Astrocyte (in vitro differentiated cells and primary cell): ENCODE data around the gene PTPRN2. TPM values are rescaled to one million over a fixed set of nuclear protein-coding genes. Genes with fewer than 3 reads are reported as not detected.

Experiments
- DNase-seq: peaks from one replicate; pipeline ENCODE4 v3.0.0-alpha.2; 2010; ENCODE audit warnings: low read depth
- FAIRE-seq: peaks from 2 replicates; lab custom pipeline; 2011; peaks lifted over from hg19 to GRCh38; lab: Jason Lieb, UNC
- H2AFZ ChIP-seq: 2 replicates; pipeline ENCODE4 v1.6.0; 2012; ENCODE audit warnings: low read depth, low read length, inconsistent platforms
- H3K27ac ChIP-seq: 2 replicates; pipeline ENCODE4 v1.5.1; 2011; ENCODE audit warnings: low read depth, low read length, inconsistent platforms
- H3K27me3 ChIP-seq: 2 replicates; pipeline ENCODE4 v1.6.0; 2011; ENCODE audit warnings: low read length, inconsistent platforms; ENCODE audit not compliant: insufficient read depth
- H3K36me3 ChIP-seq: 2 replicates; pipeline ENCODE4 v1.5.1; 2011; ENCODE audit warnings: low read length, inconsistent platforms; ENCODE audit not compliant: insufficient read depth
- H3K4me1 ChIP-seq: 2 replicates; pipeline ENCODE4 v1.5.1; 2011; ENCODE audit warnings: low read length, inconsistent platforms; ENCODE audit not compliant: insufficient read depth
- H3K4me2 ChIP-seq: 2 replicates; pipeline ENCODE4 v1.6.0; 2012; ENCODE audit warnings: low read length, inconsistent platforms
- H3K4me3 ChIP-seq: 2 replicates; pipeline ENCODE4 v1.5.1; 2011; ENCODE audit warnings: low read depth, mild to moderate bottlenecking, low read length, inconsistent platforms; ENCODE audit not compliant: insufficient read depth
- H3K79me2 ChIP-seq: 2 replicates; pipeline ENCODE4 v1.6.0; 2012; ENCODE audit warnings: mild to moderate bottlenecking, low read length, inconsistent platforms; ENCODE audit not compliant: insufficient read depth
- H3K9ac ChIP-seq: 2 replicates; pipeline ENCODE4 v1.6.0; 2012; ENCODE audit warnings: mild to moderate bottlenecking, low read length, inconsistent platforms
- H3K9me3 ChIP-seq: 2 replicates; pipeline ENCODE4 v1.5.1; 2012; ENCODE audit warnings: low read depth, mild to moderate bottlenecking, low read length, inconsistent platforms; ENCODE audit not compliant: insufficient read depth
- H4K20me1 ChIP-seq: 2 replicates; pipeline ENCODE4 v1.6.0; 2012; ENCODE audit warnings: low read length, inconsistent platforms; ENCODE audit not compliant: insufficient read depth
- H3K27ac Mint-ChIP-seq: one replicate; pipeline ENCODE4 v1.8.0; 2021; ENCODE audit warnings: mild to moderate bottlenecking, mixed read lengths; ENCODE audit not compliant: unreplicated experiment
- H3K27me3 Mint-ChIP-seq: one replicate; pipeline ENCODE4 v1.8.0; 2021; ENCODE audit warnings: low read depth, mixed read lengths; ENCODE audit not compliant: unreplicated experiment
- H3K36me3 Mint-ChIP-seq: one replicate; pipeline ENCODE4 v1.8.0; 2021; ENCODE audit warnings: low read depth, mixed read lengths; ENCODE audit not compliant: unreplicated experiment
- H3K4me1 Mint-ChIP-seq: one replicate; pipeline ENCODE4 v1.8.0; 2021; ENCODE audit warnings: low read depth, mixed read lengths; ENCODE audit not compliant: unreplicated experiment
- H3K4me3 Mint-ChIP-seq: one replicate; pipeline ENCODE4 v1.8.0; 2021; ENCODE audit warnings: mild to moderate bottlenecking, moderate library complexity, mixed read lengths; ENCODE audit not compliant: unreplicated experiment
- H3K9me3 Mint-ChIP-seq: one replicate; pipeline ENCODE4 v1.8.0; 2021; ENCODE audit warnings: mild to moderate bottlenecking, mixed read lengths; ENCODE audit not compliant: unreplicated experiment
- CTCF ChIP-seq: IDR thresholded peaks from 2 replicates; pipeline ENCODE4 v1.5.1; 2011; ENCODE audit warnings: low read depth, mild to moderate bottlenecking, inconsistent platforms, low read length, moderate library complexity; ENCODE audit not compliant: insufficient read depth
- EZH2 ChIP-seq: IDR thresholded peaks from 2 replicates; pipeline ENCODE4 v1.6.1; 2012; ENCODE audit warnings: mild to moderate bottlenecking, low read length, inconsistent platforms; ENCODE audit not compliant: insufficient read depth
- total RNA-seq: library from RNA; stranded (reverse); gene quantifications from 2 replicates; pipeline ENCODE4 v1.2.1, GENCODE V29; 2021

The PTPRN2 gene
- total RNA-seq, 1 donor from 2014 or later: 0.09 TPM

GRCh38 chr7:158028971-158029370 lies 558.7 kb downstream of the PTPRN2 start:
- no peak for TF ChIP-seq EZH2
- no peak for TF ChIP-seq CTCF
- Histone ChIP-seq H3K9ac (no peak overlapping the region), H3K36me3 (no peaks in the 10 kb centered on the region), H2AFZ (no peak overlapping the region), H3K4me2 (no peak overlapping the region), H3K27me3 (no peaks in the 10 kb centered on the region), H4K20me1 (no peaks in the 10 kb centered on the region), H3K79me2 (no peaks in the 10 kb centered on the region), H3K27ac (no peak overlapping the region), H3K9me3 (peaks cover 2% of the 10 kb centered on the region), H3K4me1 (no peaks in the 10 kb centered on the region), H3K4me3 (no peak overlapping the region)
- no peak overlapping the region for H3K4me3 Mint-ChIP-seq
- peaks cover 33% of the 10 kb centered on the region for H3K9me3 Mint-ChIP-seq
- no peak overlapping the region for H3K27ac Mint-ChIP-seq
- DNase-seq (no peak), FAIRE-seq (no peak)
- H3K36me3 Mint-ChIP-seq: no peaks in the 10 kb centered on the region
- H3K4me1 Mint-ChIP-seq: no peaks in the 10 kb centered on the region
- H3K27me3 Mint-ChIP-seq: no peaks in the 10 kb centered on the region

- TF ChIP-seq CTCF (no peak), EZH2 (no peak)
- no peaks in the 10 kb centered on the region for H3K4me1 Mint-ChIP-seq
- Histone ChIP-seq H2AFZ (no peak overlapping the region), H3K27ac (no peak overlapping the region), H3K9me3 (peaks cover 2% of the 10 kb centered on the region), H4K20me1 (no peaks in the 10 kb centered on the region), H3K4me2 (no peak overlapping the region), H3K27me3 (no peaks in the 10 kb centered on the region), H3K4me1 (no peaks in the 10 kb centered on the region), H3K9ac (no peak overlapping the region), H3K36me3 (no peaks in the 10 kb centered on the region), H3K4me3 (no peak overlapping the region), H3K79me2 (no peaks in the 10 kb centered on the region)
- H3K36me3 Mint-ChIP-seq: no peaks in the 10 kb centered on the region
- peaks cover 33% of the 10 kb centered on the region for H3K9me3 Mint-ChIP-seq
- no peaks in the 10 kb centered on the region for H3K27me3 Mint-ChIP-seq
- DNase-seq: no peak
- FAIRE-seq: no peak
- no peak overlapping the region for H3K27ac Mint-ChIP-seq
- no peak overlapping the region for H3K4me3 Mint-ChIP-seq
These were observed 559.2 kb downstream of the PTPRN2 start for GRCh38 chr7:158028290-158028941.

- Mint-ChIP-seq H3K4me1 (no peaks in the 10 kb centered on the region), H3K36me3 (no peaks in the 10 kb centered on the region), H3K9me3 (peaks cover 29% of the 10 kb centered on the region), H3K27ac (no peak overlapping the region), H3K27me3 (no peaks in the 10 kb centered on the region), H3K4me3 (no peak overlapping the region)
- no peaks in the 10 kb centered on the region for H3K79me2 ChIP-seq
- no peak overlapping the region for H3K4me3 ChIP-seq
- no peak overlapping the region for H3K9ac ChIP-seq
- FAIRE-seq: no peak
- TF ChIP-seq CTCF (no peak), EZH2 (no peak)
- DNase-seq: no peak
- H3K4me2 ChIP-seq: no peak overlapping the region
- no peak overlapping the region for H2AFZ ChIP-seq
- no peaks in the 10 kb centered on the region for H4K20me1 ChIP-seq
- H3K9me3 ChIP-seq: peaks cover 2% of the 10 kb centered on the region
- H3K36me3 ChIP-seq: no peaks in the 10 kb centered on the region
- H3K27me3 ChIP-seq: no peaks in the 10 kb centered on the region
- H3K27ac ChIP-seq: no peak overlapping the region
- H3K4me1 ChIP-seq: no peaks in the 10 kb centered on the region
These were observed 560.0 kb downstream of the PTPRN2 start for GRCh38 chr7:158027646-158028045.
